Fibroblast of skin of right quadriceps (primary cell): ENCODE measurements around the gene MAPKAPK2.

Source experiments
- DNase-seq: peaks from one replicate; pipeline ENCODE4 v3.0.0-alpha.2; 2013

Gene MAPKAPK2

GRCh38 chr1:206705726-206706297 is 21.1 kb downstream of the MAPKAPK2 start:
- DNase-seq = peak; percentile 18

- DNase-seq = peak; percentile 95
Observed at GRCh38 chr1:206706298-206706791, 21.6 kb downstream of the MAPKAPK2 start.

GRCh38 chr1:206706806-206707366 is 22.2 kb downstream of the MAPKAPK2 start:
- DNase-seq = no peak

- DNase-seq = no peak
Observed at GRCh38 chr1:206708058-206708457, 23.4 kb downstream of the MAPKAPK2 start.

GRCh38 chr1:206708882-206709281 is 24.2 kb downstream of the MAPKAPK2 start:
- no peak for DNase-seq

- no peak for DNase-seq
Observed at GRCh38 chr1:206709322-206709721, 24.6 kb downstream of the MAPKAPK2 start.

- peak; percentile 44 for DNase-seq
Observed at GRCh38 chr1:206709772-206710459, 25.2 kb downstream of the MAPKAPK2 start.

- DNase-seq = no peak
Observed at GRCh38 chr1:206710460-206710823, 25.7 kb downstream of the MAPKAPK2 start.

GRCh38 chr1:206713070-206713469 is 28.4 kb downstream of the MAPKAPK2 start:
- no peak for DNase-seq

- DNase-seq = peak; percentile 47
Observed at GRCh38 chr1:206713910-206714312, 29.2 kb downstream of the MAPKAPK2 start.

GRCh38 chr1:206714331-206715058 is 29.8 kb downstream of the MAPKAPK2 start:
- DNase-seq = peak; percentile 61

- DNase-seq = no peak
Observed at GRCh38 chr1:206715120-206715519, 30.4 kb downstream of the MAPKAPK2 start.

GRCh38 chr1:206715552-206716158 is 30.9 kb downstream of the MAPKAPK2 start:
- no peak for DNase-seq

- no peak for DNase-seq
Observed at GRCh38 chr1:206716159-206716869, 31.6 kb downstream of the MAPKAPK2 start.

- DNase-seq = no peak
Observed at GRCh38 chr1:206716870-206717673, 32.4 kb downstream of the MAPKAPK2 start.

GRCh38 chr1:206717674-206717989 is 32.9 kb downstream of the MAPKAPK2 start:
- DNase-seq = no peak

- DNase-seq = no peak
Observed at GRCh38 chr1:206719169-206719839, 34.6 kb downstream of the MAPKAPK2 start.

- no peak for DNase-seq
Observed at GRCh38 chr1:206721454-206721853, 36.7 kb downstream of the MAPKAPK2 start.

- peak; percentile 27 for DNase-seq
Observed at GRCh38 chr1:206722751-206723461, 38.2 kb downstream of the MAPKAPK2 start.

- DNase-seq = no peak
Observed at GRCh38 chr1:206723462-206723804, 38.7 kb downstream of the MAPKAPK2 start.
